HG02571 (cell line): ENCODE measurements around the gene C12orf43.
"Not testable (repeated sequence)": the region's sequence is repeated elsewhere in the genome, so short reads cannot be mapped to it uniquely, and the experiment has no call there.

Source experiments
- ATAC-seq: cut with Tn5 transposase; IDR thresholded peaks from one replicate; pipeline ENCODE4 v1.9.1; 2021; ENCODE audit warnings: mild to moderate bottlenecking, moderate library complexity; ENCODE audit not compliant: unreplicated experiment

C12orf43 gene, protein sequence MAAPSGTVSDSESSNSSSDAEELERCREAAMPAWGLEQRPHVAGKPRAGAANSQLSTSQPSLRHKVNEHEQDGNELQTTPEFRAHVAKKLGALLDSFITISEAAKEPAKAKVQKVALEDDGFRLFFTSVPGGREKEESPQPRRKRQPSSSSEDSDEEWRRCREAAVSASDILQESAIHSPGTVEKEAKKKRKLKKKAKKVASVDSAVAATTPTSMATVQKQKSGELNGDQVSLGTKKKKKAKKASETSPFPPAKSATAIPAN

GRCh38 chr12:121015825-121016766 lies at the start of gene C12orf43:
C12orf43 (minus strand) TSS chr12:121016487; CDS start chr12:121016474, 13 bp downstream.
- peak; percentile 98 for ATAC-seq

GRCh38 chr12:121065345-121065744 lies 49.1 kb upstream of the C12orf43 start:
- no peak for ATAC-seq

DNA sequence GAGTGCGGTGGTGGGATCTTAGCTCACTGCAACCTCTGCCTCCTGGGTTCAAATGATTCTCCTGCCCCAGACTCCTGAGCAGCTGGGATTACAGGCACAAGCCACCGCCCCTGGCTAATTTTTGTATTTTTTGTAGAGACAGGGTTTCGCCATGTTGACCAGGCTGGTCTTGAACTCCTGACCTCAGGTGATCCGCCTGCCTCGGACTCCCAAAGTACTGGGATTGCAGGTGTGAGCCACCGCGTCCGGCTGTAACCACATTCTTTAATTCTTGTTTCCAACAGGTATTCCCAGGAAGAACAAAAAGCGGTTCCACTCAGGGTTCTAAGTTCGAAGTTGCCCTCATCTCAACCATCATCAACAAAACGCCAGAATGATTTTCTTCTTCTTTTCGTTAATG lies 48.3 kb upstream of the C12orf43 start:
- ATAC-seq: not testable (repeated sequence)

- no peak for ATAC-seq
Measured at GRCh38 chr12:121064116-121064515, 47.8 kb upstream of the C12orf43 start.

- ATAC-seq: no peak
Measured at GRCh38 chr12:121062391-121063045, 46.2 kb upstream of the C12orf43 start.

GRCh38 chr12:121061831-121062230 lies 45.5 kb upstream of the C12orf43 start:
- ATAC-seq: no peak

DNA sequence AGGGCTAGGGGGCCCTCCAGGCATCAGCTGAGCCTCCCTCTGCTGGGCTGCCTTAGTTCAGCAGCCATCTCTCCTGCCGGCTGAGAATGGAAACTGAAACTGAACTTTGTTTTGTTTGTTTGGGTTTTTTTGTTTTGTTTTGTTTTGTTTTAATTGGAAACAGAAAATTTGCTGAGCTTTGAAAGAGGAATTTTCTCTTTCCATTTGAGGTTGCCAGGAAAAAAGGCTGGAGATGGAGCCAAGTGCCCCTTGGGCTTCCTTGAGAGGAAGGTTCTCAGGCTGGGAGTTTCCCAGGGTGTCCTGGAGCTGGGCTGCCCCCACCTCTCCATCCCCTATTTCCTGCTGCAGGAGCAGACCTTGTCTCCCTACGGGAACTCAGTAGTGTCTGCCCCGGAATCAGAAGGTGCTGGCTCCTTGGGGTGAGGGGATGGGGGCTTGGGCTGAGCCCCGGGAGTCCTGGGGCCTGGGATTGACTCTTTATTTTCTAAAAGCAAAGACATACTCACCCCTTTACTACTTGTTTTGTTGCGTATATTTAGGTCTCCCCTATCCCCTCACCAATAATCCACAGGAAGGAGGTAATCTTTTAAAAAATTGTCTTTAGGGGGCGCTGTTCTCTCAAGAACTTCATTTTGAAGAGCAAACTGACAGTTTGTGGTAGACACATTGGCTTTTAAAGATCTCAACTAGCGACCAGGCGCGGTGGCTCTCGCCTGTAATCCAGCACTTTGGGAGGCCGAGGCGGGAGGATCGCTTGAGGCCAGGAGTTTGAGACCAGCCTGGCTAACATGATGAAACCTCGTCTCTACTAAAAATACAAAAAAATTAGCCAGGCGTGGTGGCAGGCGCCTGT lies 44.1 kb upstream of the C12orf43 start:
- ATAC-seq: peak; percentile 77

- ATAC-seq: peak; percentile 3
Measured at GRCh38 chr12:121059031-121059898, 43.0 kb upstream of the C12orf43 start.

DNA sequence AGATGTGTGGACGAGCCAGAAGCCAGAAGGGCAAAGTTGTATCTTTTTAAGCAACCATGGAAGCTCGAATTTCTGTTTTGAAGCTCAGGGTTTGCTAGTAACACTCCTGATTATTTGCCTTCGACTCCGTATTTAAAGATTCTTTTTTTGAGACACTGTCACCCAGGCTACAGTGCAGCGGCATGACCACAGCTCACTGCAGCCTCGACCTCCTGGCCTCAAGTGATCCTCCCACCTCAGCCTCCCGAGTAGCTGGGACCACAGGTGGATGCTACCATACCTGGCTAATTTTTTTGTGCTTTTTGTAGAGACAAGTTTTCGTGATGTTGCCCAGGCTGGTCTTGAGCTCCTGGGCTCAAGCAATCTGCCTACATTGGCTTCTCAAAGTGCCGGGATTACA lies 41.5 kb upstream of the C12orf43 start:
- ATAC-seq: no peak

DNA sequence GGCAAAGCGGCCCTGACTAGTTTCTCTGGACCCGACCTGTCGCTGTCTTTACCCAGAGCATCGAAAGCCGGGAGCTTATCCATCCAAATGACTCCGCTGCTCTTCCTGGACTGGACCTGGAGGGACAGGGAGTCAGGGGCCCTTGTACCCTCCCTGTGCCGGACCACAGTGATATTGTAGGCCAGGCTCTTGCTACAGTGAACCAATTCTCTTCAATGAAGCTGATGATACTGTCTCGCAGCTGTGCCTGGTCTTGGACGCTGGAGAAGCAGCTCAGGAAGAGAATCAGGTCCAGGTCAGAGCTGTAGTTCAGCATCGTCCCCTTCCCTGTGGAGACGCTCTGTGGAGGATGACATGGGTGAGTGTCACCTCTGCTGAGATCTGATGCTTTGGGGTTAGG lies 37.4 kb upstream of the C12orf43 start:
- no peak for ATAC-seq

DNA sequence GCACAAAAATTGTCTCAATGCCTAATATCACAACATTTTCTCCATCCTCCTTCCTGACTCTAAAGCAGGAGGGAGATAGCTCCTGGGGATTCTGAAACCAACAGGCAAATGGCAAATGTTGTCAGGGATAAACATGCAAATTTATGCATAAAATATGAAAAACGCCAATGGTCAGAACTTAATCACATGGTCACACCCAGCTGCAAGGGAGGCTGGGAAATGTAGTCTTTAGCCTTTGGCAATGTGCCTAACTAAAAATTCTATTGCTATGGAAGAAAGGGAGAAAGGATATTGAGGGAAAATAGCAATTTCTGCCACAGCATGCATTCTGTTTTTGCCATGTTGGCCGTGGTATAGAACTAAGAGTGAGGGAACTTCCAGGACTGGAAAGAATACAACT lies 34.4 kb upstream of the C12orf43 start:
- ATAC-seq: no peak

GRCh38 chr12:121048442-121048841 lies 32.2 kb upstream of the C12orf43 start:
- ATAC-seq: no peak

- ATAC-seq: not testable (repeated sequence)
Measured at GRCh38 chr12:121047400-121047799, 31.1 kb upstream of the C12orf43 start.

DNA sequence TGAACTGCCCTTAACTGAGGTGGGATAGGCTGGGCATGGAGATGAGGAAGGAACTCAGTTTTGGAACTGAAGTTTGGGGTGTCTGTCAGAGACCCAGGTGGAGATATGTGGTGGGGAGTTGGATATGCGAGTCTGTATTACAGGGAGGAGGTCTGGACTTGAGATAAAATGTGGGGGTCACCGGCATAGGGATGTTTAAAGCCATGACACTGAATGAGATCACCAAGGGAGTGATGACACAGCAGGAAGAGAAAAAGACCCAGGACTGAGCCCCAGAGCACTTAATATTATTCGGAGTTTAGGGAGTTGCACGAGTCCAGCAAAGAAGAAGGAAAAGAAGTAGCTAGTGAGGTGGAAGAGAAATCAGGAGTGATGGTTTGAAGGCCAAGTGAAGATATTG lies 26.8 kb upstream of the C12orf43 start:
- no peak for ATAC-seq

DNA sequence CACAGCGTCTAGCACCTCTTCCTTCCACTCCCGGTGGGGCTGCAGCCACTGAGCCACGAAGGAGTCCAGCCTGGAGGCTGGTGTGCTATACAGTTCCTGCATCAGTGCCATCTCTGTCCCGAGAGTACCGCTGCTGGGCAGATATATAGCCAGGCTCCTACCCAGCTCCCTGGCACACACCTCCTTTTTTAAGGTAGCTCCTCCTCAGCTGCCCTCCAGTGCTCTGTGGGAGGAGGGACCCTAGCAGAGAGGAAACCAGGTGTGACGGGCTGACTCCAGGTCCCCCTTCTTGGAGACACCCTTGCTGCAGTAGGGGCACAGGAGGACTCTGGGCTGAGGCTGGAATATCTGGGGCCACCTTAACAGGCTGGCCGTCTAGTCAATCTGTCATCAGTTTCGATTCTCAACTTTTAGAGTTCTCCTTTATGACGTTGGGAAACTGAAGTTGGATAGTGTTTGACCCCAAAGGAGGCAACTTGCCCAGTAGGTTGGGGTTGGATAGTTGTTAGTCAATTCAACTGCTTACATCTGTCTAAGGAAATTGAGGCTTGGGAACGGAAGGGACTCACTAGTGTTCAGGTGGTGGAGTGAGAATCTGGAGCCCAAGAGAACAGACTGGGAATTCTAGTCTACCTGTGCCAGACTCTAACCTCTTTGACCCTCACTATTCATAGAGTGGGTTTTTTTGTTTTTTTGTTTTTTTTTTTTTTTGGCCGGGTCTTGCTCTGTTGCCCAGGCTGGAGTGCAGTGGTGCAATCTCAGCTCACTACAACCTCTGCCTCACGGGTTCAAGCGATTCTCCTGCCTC lies 22.8 kb upstream of the C12orf43 start, which contains the start of gene OASL:
Gene OASL (minus strand): TSS at position 386 of the 808 bp plus-strand sequence. CDS start 275 bp downstream, at position 111.
- ATAC-seq: peak; percentile 65

DNA sequence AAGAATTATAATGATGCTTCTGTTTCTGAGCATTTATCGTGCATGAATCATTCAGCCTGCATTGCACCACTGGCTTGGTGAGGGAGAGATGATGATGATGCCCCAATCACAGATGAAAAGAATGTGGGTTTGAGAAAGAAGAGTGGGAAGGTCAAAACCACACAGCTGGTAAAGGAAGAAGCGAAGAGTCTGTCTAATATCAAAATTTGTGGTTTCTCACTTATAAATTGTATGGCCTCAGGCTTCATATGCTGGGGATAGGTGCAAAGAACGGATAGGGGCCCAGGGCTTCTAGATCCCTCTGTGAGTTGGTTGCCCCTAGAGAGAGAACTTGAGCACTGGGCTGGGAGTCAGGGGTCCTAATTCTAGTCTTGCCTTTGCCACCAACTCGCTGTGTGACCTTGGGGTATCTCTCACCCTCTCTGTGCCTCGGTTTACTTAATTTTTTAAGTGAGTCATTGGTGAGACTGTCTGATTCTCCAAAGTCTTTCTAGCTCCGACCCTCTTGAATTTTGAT lies 20.6 kb upstream of the C12orf43 start:
- ATAC-seq: no peak

DNA sequence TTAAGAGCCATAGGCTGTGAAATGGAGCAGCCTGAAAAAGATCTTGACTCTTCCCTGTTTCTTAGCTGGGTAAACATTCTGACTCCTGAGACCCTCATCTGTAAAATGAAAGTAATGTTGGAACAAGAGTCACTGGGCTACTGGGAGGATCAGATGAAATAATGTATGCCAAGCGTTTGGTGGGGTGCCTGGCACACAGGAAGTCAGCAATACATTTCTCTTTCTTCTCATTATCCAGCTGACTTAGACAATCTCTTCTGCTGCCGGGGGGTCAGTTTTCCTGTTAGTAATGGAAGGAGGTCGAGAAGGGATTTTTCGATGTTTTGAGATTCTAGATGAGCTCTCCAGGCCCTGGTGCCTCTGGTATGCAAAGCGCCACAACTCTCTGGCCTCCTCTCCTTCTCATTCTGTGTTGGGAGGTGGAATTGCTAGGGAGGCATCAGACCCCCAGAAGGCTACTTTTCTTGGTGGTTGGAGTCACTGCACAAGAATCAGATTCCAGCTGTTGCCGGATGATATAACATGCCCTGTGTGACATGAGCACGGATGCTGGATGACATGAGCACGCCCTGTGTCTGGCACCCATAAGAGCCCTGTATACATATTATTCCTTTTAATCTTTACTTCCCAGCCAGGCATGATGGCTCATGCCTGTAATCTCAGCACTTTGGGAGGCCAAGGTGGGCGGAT lies 18.5 kb upstream of the C12orf43 start:
- ATAC-seq: no peak
